ENCODE results near the gene TRIM22. TPM values are rescaled to one million over a fixed set of nuclear protein-coding genes. Genes with fewer than 3 reads are reported as not detected.

Gene TRIM22
- total and polyA plus RNA-seq, 4 experiments from 2014 or later, result 187 to 353 (median 270) TPM

Other genes starting within 250 kb of the TRIM22 start
- gene OR51I1, start 248.3 kb upstream of the TRIM22 start, total RNA-seq, result not detected
- not detected for gene OR51I1, start 248.3 kb upstream of the TRIM22 start, polyA plus RNA-seq
- not detected for gene OR51I2, start 240.5 kb upstream of the TRIM22 start, total RNA-seq
- not detected for gene OR51I2, start 240.5 kb upstream of the TRIM22 start, polyA plus RNA-seq
- gene OR52D1, start 201.1 kb upstream of the TRIM22 start, total RNA-seq, result not detected
- not detected for gene OR52D1, start 201.1 kb upstream of the TRIM22 start, polyA plus RNA-seq
- gene UBQLN3, start 179.8 kb upstream of the TRIM22 start, total RNA-seq, result not detected
- gene UBQLN3, start 179.8 kb upstream of the TRIM22 start, polyA plus RNA-seq, result not detected
- under 1 TPM; 0.47 to 0.50 TPM for gene UBQLNL, start 173.1 kb upstream of the TRIM22 start, total RNA-seq
- not detected for gene UBQLNL, start 173.1 kb upstream of the TRIM22 start, polyA plus RNA-seq
- gene OR52H1, start 141.2 kb upstream of the TRIM22 start, total RNA-seq, result not detected
- not detected for gene OR52H1, start 141.2 kb upstream of the TRIM22 start, polyA plus RNA-seq
- gene OR52B6, start 108.9 kb upstream of the TRIM22 start, total RNA-seq, result not detected
- not detected for gene OR52B6, start 108.9 kb upstream of the TRIM22 start, polyA plus RNA-seq
- not detected for gene TRIM6, start 93.2 kb upstream of the TRIM22 start, total RNA-seq
- not detected for gene TRIM6, start 93.2 kb upstream of the TRIM22 start, polyA plus RNA-seq
- 10 to 100 TPM; 10.4 to 11.6 TPM for gene TRIM34, start 64.8 kb upstream of the TRIM22 start, total RNA-seq
- gene TRIM34, start 64.8 kb upstream of the TRIM22 start, polyA plus RNA-seq, result 10 to 100 TPM in 1 of 2 donors, 1 to 10 TPM in 1; 9.6 to 20.2 TPM
- gene TRIM5, start 4.7 kb upstream of the TRIM22 start, total RNA-seq, result 10 to 100 TPM; 33.9 to 35.5 TPM
- 1 to 10 TPM; 9.1 to 9.5 TPM for gene TRIM5, start 4.7 kb upstream of the TRIM22 start, polyA plus RNA-seq
- gene OR56B1, start 46.7 kb downstream of the TRIM22 start, total RNA-seq, result under 1 TPM; 0.44 to 0.61 TPM
- under 1 TPM in 1 of 2 donors, not detected in 1; 0.20 TPM for gene OR56B1, start 46.7 kb downstream of the TRIM22 start, polyA plus RNA-seq
- gene OR52N4, start 64.5 kb downstream of the TRIM22 start, total RNA-seq, result 1 to 10 TPM; 1.6 to 2.2 TPM
- under 1 TPM; 0.50 to 0.60 TPM for gene OR52N4, start 64.5 kb downstream of the TRIM22 start, polyA plus RNA-seq
- not detected for gene OR52N5, start 93.6 kb downstream of the TRIM22 start, total RNA-seq
- gene OR52N5, start 93.6 kb downstream of the TRIM22 start, polyA plus RNA-seq, result not detected
- gene OR52N1, start 101.5 kb downstream of the TRIM22 start, total RNA-seq, result not detected
- not detected for gene OR52N1, start 101.5 kb downstream of the TRIM22 start, polyA plus RNA-seq
- not detected for gene OR52N2, start 119.1 kb downstream of the TRIM22 start, total RNA-seq
- gene OR52N2, start 119.1 kb downstream of the TRIM22 start, polyA plus RNA-seq, result not detected
- gene OR52E6, start 152.1 kb downstream of the TRIM22 start, total RNA-seq, result not detected
- gene OR52E6, start 152.1 kb downstream of the TRIM22 start, polyA plus RNA-seq, result not detected
- not detected for gene OR52E8, start 167.9 kb downstream of the TRIM22 start, total RNA-seq
- gene OR52E8, start 167.9 kb downstream of the TRIM22 start, polyA plus RNA-seq, result not detected
- not detected for gene OR52E4, start 190.8 kb downstream of the TRIM22 start, total RNA-seq
- not detected for gene OR52E4, start 190.8 kb downstream of the TRIM22 start, polyA plus RNA-seq
- not detected for gene OR52E5, start 203.4 kb downstream of the TRIM22 start, total RNA-seq
- not detected for gene OR52E5, start 203.4 kb downstream of the TRIM22 start, polyA plus RNA-seq